A673 (cell line): Measurements from ENCODE around the gene ARNT2. TPM values are rescaled to one million over a fixed set of nuclear protein-coding genes. Genes with fewer than 3 reads are reported as not detected.

ENCODE experiments used
- BruUV-seq: library from RNA; stranded (reverse); fragments of 400-500 nt; replicated peaks from 2 replicates; lab custom pipeline; 2021; lab: Mats Ljungman, UMichigan
- CTCF ChIA-PET: fragments of 300-600 bp; sonication (Branson Sonifier 250); formaldehyde crosslinking; loops from one replicate; lab custom pipeline; 2022; ENCODE audit warnings: antibody characterized with exemption; lab: Charles Lee
- POLR2A ChIA-PET: fragments of 300-600 bp; sonication (Branson Sonifier 250); formaldehyde crosslinking; loops from one replicate; lab custom pipeline; 2022; ENCODE audit warnings: antibody characterized with exemption; ENCODE audit not compliant: low non-redundant PET; lab: Charles Lee
- DNase-seq: peaks from one replicate; pipeline ENCODE4 v3.0.0-alpha.2; 2015; ENCODE audit warnings: low spot score
- H3K27ac ChIP-seq: fragments of 200-600 bp; sonication (generic); 2 replicates; pipeline ENCODE4 v1.5.1; 2016; ENCODE audit warnings: mixed run types, low read depth, mild to moderate bottlenecking, mixed read lengths, antibody characterized with exemption, low read length; ENCODE audit not compliant: poor library complexity, severe bottlenecking
- H3K27me3 ChIP-seq: fragments of 200-600 bp; sonication (generic); replicated peaks from 2 replicates; pipeline ENCODE4 v1.6.1; 2017; ENCODE audit warnings: mixed run types, low read depth, mild to moderate bottlenecking, mixed read lengths, antibody characterized with exemption, low read length; ENCODE audit not compliant: insufficient read depth, poor library complexity
- H3K36me3 ChIP-seq: fragments of 200-600 bp; sonication (generic); 2 replicates; pipeline ENCODE4 v1.6.1; 2016; ENCODE audit warnings: mixed run types, mild to moderate bottlenecking, mixed read lengths, antibody characterized with exemption, low read length; ENCODE audit not compliant: insufficient read depth, poor library complexity, severe bottlenecking
- H3K4me1 ChIP-seq: fragments of 200-600 bp; sonication (generic); 2 replicates; pipeline ENCODE4 v1.6.1; 2017; ENCODE audit warnings: mixed run types, mild to moderate bottlenecking, mixed read lengths, antibody characterized with exemption, low read length; ENCODE audit not compliant: insufficient read depth, poor library complexity, severe bottlenecking
- H3K4me3 ChIP-seq: fragments of 200-600 bp; sonication (generic); 2 replicates; pipeline ENCODE4 v1.5.1; 2016; ENCODE audit warnings: low read depth, mixed run types, mild to moderate bottlenecking, mixed read lengths, low read length; ENCODE audit not compliant: poor library complexity, severe bottlenecking
- H3K9me3 ChIP-seq: fragments of 200-600 bp; sonication (generic); 2 replicates; pipeline ENCODE4 v1.6.1; 2016; ENCODE audit warnings: mixed run types, low read depth, mild to moderate bottlenecking, mixed read lengths, antibody characterized with exemption, low read length; ENCODE audit not compliant: poor library complexity, severe bottlenecking
- EZH2 ChIP-seq: fragments of 200-600 bp; sonication (generic); IDR thresholded peaks from 2 replicates; pipeline ENCODE4 v1.6.1; 2017; ENCODE audit warnings: borderline replicate concordance, low read depth, mild to moderate bottlenecking, mixed read lengths, antibody characterized with exemption, low read length; ENCODE audit not compliant: poor library complexity, severe bottlenecking
- intact Hi-C: fragments of 100-400 bp; cut with micrococcal nuclease; formaldehyde crosslinking; loops from one replicate; pipeline ENCODE4 v1.10.0; 2022; ENCODE audit not compliant: unreplicated experiment
- total RNA-seq: library from RNA; stranded (reverse); gene quantifications from 2 replicates; pipeline ENCODE4 v1.2.3, GENCODE V29; 2021
- TF ChIP-seq, protein P1 (sequence below): fragments of 300-800, 200-600 bp; sonication (generic); conservative IDR thresholded peaks from 2 replicates; pipeline ENCODE4 v1.5.1; 2017; ENCODE audit warnings: low read depth, mild to moderate bottlenecking, antibody characterized with exemption, low read length, moderate library complexity, mixed read lengths

Gene ARNT2
- total RNA-seq, 1 experiment from 2014 or later = 2.1 TPM

DNA sequence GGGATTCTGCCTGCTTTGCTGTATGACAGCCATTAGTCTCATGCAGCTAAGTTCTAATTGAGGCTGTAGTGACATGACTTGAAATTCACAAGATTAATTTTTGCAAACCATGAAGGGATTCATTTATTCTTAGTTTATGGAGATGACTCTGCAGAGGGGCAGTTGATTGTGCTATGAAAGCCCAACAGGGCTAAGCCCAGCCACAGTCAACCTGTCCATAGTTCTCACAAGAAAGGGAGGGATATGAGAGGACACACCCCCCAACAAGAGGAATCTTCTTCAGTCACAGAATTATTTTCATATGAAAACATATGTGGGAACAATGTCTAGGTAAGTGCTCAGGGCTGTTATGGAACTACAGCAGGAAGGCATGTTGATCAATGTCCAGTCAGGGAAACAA lies 229.0 kb downstream of the ARNT2 start:
- intact Hi-C loops = no loop called here
- POLR2A ChIA-PET = no interaction called here
- CTCF ChIA-PET = no interaction called here

DNA sequence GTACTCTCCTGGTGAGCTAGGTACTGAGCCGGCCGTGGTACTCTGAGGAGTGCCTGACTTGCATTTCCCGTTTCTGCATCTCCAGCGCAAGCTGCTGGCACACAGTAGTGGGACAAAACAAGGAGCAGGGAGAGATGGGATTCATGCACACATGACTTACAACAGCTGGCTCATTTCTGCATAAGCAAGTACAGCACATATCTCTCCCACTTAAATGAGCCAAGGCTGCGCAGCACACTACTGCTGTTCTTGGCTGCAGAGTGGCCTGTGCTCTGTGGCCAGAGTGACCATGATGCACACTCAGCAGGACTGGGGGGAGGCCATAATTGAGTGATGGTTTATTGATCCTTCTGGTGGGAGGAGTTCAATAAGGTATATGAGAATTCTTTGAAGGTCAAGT lies 231.8 kb downstream of the ARNT2 start:
- H3K27ac ChIP-seq = no peak overlapping the region
- intact Hi-C loops = no loop called here
- H3K36me3 ChIP-seq = no peaks in the 10 kb centered on the region
- no peaks in the 10 kb centered on the region for H3K4me1 ChIP-seq
- no TSS peak for BruUV-seq
- H3K4me3 ChIP-seq = no peak overlapping the region
- no peak for DNase-seq
- H3K27me3 ChIP-seq = no peaks in the 10 kb centered on the region
- ChIA-PET POLR2A (no interaction called here), CTCF (no interaction called here)
- TF ChIP-seq EZH2 = no peak
- peaks cover 2% of the 10 kb centered on the region for H3K9me3 ChIP-seq

More for the DNA sequence above, 229.0 kb downstream of the ARNT2 start:
- Histone ChIP-seq H3K4me3 (no peak overlapping the region), H3K4me1 (no peaks in the 10 kb centered on the region), H3K36me3 (no peaks in the 10 kb centered on the region), H3K27me3 (no peaks in the 10 kb centered on the region), H3K27ac (no peak overlapping the region), H3K9me3 (no peaks in the 10 kb centered on the region)
- BruUV-seq = no TSS peak
- DNase-seq = no peak
- no peak for TF ChIP-seq EZH2
- TF ChIP-seq, protein P1, sequence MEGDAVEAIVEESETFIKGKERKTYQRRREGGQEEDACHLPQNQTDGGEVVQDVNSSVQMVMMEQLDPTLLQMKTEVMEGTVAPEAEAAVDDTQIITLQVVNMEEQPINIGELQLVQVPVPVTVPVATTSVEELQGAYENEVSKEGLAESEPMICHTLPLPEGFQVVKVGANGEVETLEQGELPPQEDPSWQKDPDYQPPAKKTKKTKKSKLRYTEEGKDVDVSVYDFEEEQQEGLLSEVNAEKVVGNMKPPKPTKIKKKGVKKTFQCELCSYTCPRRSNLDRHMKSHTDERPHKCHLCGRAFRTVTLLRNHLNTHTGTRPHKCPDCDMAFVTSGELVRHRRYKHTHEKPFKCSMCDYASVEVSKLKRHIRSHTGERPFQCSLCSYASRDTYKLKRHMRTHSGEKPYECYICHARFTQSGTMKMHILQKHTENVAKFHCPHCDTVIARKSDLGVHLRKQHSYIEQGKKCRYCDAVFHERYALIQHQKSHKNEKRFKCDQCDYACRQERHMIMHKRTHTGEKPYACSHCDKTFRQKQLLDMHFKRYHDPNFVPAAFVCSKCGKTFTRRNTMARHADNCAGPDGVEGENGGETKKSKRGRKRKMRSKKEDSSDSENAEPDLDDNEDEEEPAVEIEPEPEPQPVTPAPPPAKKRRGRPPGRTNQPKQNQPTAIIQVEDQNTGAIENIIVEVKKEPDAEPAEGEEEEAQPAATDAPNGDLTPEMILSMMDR = no peak

DNA sequence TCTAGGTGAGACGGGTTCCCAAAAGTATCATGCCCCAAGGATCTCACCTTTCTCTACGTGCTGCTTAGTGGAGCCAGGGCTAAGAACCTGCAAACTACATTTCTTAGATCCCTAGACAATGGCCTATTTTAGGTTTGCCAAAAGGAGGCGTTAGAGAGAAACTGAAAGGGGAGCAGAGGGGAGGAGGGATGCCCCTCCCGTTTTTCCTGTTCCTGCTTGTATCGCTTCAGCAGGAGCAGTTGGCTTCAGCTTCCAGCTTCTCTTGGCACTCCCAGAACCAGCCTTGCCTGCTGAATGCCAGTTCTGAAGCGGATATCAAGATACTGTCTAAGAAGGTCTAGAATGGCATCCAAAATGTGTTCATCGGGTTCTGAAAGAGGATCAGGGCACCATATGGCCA lies 232.5 kb downstream of the ARNT2 start:
- CTCF ChIA-PET = no interaction called here
- TF ChIP-seq EZH2 = no peak
- TF ChIP-seq, protein P1 = no peak
- BruUV-seq = no TSS peak
- Histone ChIP-seq H3K4me3 (no peak overlapping the region), H3K27me3 (no peaks in the 10 kb centered on the region), H3K9me3 (peaks cover 6% of the 10 kb centered on the region), H3K36me3 (no peaks in the 10 kb centered on the region), H3K4me1 (no peaks in the 10 kb centered on the region), H3K27ac (no peak overlapping the region)
- intact Hi-C loops = no loop called here
- DNase-seq = no peak
- POLR2A ChIA-PET = no interaction called here

DNA sequence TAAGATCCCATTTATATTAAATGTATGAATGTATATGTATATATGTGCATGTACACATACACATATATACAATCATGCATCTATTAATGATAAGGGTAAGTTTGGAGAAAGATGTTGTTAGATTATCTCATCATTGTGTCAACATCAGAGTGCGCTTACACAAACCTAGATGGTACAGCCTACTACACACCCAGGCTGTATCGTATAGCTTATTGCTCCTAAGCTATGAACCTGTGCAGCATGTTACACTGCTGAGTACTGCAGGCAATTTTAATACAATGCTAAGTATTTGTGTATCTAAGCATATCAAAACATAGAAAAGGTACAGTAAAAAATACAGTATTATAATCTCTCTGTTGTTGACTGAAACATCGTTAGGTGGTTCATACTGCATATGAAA lies 233.6 kb downstream of the ARNT2 start:
- no TSS peak for BruUV-seq
- ChIA-PET CTCF (no interaction called here), POLR2A (no interaction called here)
- H3K36me3 ChIP-seq = no peaks in the 10 kb centered on the region
- no peak overlapping the region for H3K27ac ChIP-seq
- DNase-seq = no peak
- peaks cover 6% of the 10 kb centered on the region for H3K9me3 ChIP-seq
- H3K4me1 ChIP-seq = no peaks in the 10 kb centered on the region
- H3K27me3 ChIP-seq = no peaks in the 10 kb centered on the region
- H3K4me3 ChIP-seq = no peak overlapping the region
- intact Hi-C loops = no loop called here
- TF ChIP-seq EZH2 = no peak
- TF ChIP-seq, protein P1 = no peak
